Measurements from ENCODE around the gene FBXO4.
"Not testable (repeated sequence)": the region's sequence is repeated elsewhere in the genome, so short reads cannot be mapped to it uniquely, and the experiment has no call there.

Gene FBXO4

DNA sequence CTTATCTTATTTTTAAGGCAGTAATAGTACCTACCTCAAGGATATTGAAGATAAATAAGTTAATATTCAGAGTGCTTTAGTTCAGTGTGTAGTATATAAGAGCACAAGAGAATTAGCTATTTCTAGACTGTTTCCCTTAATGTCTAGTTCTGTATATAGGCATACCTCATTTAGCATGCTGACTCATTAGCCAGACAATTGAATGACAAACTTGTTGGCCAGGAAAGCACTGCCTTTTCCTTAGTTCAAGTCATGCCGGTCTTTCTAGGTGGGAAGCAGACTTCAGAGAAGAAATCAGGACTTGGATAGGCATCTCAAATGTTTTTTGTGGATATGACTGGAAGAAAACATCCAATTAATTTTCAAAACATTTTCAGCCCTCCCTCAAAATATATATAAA, 3.2 kb upstream of the FBXO4 start:
- in situ Hi-C loops (cut with HindIII; ENCODE audit: low sequenced_read_pairs): no loop called here

DNA sequence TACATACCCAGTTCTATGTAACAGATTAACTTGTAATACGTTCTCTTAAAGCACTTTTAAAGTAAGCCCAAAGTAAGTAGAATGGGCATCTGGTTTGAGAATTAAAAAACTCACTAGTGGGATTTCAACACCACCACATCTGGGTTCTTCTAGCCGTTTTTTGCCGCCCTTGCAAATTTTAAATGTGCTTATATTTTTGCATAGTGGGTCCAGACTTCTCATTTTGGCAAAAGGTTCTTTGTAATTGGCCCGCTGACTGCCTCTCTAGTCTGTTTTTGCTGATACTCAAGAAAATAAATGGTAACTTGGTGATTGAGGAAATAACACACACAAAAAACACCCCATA, 582 bp upstream of the FBXO4 start:
- in situ Hi-C loops (cut with HindIII; ENCODE audit: low sequenced_read_pairs): no loop called here

DNA sequence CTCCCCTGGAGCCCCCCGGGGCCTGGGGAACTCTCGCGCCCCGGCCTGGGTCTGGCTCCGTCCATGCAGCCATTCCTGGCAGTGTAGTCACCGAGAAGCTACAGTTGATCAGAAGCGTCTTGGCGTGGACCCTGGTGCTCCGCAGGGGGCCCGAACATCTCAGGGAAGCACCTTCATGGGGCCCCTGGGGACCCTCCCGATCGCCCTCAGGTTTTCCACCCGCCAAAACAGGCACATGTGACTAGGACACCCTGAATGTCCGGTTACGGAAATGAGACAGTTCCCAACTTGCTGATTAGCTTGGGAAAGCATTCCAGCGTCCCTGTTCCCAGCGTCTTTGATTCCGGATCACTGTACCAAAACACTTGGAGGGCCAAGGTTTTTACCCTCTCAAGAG, 472 bp downstream of the FBXO4 start:
- in situ Hi-C loops (cut with HindIII; ENCODE audit: low sequenced_read_pairs): no loop called here

DNA sequence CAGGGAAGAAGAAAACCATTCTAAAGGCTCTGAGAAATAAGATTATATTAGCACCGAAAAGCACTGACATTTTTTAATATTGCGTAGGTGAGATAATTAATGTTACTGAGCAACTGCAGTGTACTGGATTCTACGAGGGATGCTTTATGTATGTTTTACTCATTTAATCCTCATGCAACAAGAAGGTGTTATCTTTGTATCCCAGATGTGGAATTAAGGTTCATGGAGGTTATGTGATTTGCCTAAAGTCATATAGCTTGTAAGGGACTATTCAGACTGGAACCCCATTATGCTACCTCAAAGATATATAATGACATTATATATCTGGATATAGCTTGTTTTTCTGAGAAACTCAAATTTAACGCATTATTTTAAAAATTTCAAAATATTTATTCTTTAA, 2.5 kb downstream of the FBXO4 start:
- in situ Hi-C loops (cut with HindIII; ENCODE audit: low sequenced_read_pairs): no loop called here

DNA sequence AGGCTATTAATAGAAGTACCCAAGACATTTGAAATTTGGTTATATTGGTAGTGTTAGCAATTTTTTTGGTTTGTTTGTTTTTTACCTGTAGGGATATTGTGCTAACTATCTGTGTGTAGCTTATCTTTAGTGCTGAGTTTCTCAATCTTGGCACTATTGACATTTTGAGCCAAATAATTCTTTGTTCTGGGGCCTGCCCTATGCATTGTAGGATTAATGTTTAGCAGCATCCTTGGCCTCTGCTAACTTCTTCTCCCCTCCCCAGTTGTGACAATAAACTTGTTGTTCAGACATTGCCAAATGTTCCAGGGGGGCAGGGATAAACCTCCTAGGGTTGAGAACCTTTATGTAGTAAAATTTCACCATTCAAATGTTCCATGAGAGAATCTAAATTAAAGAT, 4.0 kb downstream of the FBXO4 start:
- in situ Hi-C loops (cut with HindIII; ENCODE audit: low sequenced_read_pairs): no loop called here

DNA sequence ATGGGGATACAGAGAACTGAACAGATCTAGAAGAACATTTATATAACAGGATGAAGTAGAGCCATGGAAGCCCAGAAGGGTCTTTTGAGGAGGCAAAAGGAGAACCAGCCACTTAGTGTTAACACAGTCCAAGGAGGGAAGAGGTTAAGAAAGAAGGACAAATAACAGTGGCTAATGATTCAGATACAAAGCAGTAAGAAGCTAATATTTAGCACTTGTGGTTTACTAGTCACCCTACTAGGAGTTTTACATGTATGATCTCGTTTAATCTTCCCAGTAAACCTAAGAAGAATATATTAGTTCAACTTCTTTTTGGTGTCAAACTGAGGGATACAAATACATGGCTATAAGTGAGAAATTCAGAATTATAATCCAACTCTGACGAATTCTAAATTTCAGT, 7.7 kb downstream of the FBXO4 start:
- in situ Hi-C loops (cut with HindIII; ENCODE audit: low sequenced_read_pairs): no loop called here

DNA sequence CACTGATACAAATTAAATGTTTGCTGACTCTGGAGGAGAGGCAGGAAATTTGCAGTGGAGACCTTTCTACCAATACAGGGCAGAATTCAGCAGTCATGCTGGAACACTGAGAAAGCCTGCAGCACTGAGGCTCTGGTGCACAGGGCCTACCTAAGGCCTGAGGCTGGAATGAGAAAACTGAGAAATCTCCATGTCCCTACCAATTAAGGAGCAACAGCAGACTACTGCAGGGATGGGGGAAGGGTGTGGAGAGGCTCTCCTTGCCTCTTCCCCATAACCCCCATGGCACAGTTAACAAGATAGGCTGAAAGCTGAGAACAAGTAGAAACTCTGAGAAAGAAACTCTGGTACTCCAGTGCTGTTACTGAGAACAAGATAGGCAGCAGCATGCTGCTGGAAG, 10.5 kb downstream of the FBXO4 start:
- in situ Hi-C loops (cut with HindIII; ENCODE audit: low sequenced_read_pairs): no loop called here

DNA sequence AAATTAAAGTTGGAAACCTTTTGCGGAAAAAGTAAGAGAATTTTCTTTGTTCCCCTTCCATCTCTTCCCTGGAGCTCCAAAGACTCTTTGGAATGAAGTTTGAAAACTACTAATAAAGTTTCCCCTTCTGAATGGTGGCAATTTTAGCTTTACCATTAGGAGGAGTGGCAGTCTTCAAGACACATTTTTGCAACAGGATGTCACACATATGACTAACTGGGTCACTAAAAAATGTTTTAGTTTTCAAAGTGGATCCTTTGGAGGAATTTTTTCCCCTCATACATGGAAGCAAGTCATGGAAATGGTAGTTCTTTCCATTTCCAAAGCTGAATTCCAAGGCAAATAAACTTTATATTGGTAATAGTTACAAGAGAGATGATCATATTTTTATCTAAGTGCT, 15.6 kb downstream of the FBXO4 start:
- in situ Hi-C loops (cut with HindIII; ENCODE audit: low sequenced_read_pairs): no loop called here

DNA sequence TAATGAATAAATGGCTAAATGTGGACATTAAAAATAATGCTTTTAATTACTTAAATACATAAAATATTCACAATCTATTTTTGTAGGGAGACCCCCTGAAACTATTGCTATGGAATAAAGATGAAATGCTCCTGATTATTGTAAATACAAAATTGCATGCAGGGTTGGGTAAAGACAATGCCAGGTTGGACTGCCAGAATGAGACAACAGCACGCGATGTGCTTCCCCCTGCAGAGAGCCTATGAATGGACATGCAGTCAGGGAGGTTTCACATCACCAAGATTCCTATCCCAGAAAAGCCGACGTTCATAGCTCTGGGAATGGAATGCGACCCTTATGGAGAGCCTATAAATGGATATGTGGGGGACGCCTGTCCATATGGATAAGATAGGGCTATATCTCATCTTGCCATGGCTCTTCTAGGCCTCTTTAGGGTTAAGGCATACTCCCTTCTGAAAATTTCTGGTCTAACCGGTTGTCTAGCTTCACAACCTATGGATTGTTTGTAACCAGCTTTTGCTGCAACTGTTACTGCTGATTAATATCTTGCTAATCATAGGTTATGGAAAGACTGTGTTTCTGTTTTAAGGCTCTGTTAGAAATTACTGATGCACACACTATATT, 20.4 kb downstream of the FBXO4 start:
- in situ Hi-C loops (cut with HindIII; ENCODE audit: low sequenced_read_pairs): not testable (repeated sequence)

DNA sequence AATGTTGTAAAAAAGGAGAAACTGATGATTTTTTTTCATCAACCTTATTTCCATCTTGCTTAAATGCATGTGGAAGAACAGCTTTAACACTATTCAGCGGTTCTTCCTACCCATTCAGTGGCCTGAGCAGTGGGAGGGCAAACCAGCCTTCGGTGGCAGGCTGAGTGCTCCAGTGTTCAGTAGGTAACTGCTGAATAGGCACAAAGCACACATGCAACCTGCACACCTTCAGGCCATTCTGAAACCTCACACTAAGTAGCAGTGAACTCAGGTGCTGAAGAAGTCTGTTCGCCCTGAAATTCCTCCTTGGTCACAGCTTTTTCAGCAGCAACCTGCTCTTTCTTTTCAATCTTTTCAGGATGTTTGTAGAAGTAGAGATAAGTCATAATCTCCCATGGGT, 26.1 kb downstream of the FBXO4 start:
- in situ Hi-C loops (cut with HindIII; ENCODE audit: low sequenced_read_pairs): no loop called here

DNA sequence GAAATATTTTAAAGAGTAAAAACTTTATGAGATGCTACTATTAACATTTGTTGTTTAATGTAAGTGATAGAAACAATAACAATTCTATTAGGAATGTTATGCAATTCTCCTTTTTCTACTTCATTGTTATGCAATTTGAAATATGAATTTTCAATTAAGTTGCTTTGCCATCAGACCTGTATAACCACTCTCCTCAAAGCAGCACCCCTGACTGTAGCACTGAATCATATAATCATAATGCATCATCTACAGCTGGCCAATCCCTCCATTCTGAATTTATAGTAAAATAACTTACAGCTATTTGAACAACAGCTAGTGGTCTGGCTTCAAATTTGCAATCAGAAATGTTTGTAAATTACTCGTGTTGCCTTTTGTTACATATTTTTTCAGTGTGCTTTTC, 29.2 kb downstream of the FBXO4 start:
- in situ Hi-C loops (cut with HindIII; ENCODE audit: low sequenced_read_pairs): no loop called here

DNA sequence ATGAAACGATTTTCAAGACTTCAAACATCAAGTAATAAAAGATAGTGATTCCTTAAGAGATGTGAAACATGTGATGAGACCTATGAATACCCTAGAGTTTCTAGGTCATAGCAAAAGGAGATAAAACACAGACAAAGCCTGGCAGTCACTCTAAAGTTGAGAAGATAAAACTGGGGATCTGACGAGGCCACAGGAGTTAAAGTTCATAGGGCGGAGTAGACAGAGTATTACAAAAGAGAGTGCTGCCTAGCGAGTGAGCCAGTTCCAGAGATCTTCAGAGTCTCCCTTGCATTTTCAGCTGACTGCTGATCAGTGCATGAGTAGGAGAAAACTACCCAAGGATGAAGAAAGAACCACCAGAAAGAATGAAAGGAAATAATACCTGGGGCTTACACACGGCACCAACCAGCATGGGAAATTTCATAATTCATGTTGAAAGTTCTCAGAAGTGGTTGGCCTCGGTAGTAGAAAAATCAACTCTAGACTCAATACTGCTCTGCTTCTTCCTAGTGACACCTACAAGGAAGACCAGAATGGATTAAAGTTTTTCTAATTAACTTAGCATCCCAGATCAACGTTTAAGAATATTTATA, 30.4 kb downstream of the FBXO4 start:
- in situ Hi-C loops (cut with HindIII; ENCODE audit: low sequenced_read_pairs): no loop called here

DNA sequence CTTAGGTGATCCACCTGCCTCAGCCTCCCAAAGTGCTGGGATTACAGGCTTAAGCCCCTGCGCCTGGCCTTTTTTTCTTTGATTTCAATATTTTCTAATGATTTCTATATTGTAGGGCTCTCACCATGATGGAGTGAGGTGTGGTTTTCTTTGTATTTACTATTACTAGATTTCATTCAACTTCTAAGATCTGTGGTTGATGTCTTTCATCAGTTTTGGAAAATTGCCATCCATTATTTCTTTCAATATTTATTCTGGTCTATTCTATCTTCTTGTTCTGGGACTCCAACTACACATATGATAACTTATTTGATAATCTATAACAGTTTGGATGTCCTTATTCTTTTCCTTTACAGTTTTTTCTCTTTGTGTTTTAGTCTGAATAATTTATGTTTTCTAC, 31.9 kb downstream of the FBXO4 start:
- in situ Hi-C loops (cut with HindIII; ENCODE audit: low sequenced_read_pairs): no loop called here

DNA sequence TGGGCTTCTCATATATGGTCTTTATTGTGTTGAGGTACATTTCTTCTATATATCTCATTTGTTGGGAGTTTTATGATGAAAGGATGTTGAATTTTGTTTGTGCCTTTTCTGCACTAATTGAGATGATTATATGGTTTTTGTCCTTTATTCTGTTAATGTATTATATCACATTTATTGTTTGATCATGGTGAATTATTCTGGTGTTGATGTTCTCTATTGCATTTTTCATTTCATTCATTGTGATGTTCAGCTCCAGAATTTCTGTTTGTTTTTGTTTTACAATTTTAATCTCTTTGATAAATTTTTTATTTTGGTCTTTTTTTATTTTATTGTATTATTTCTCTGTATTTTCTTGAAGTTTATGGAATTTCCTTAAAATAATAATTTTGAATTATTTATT, 35.4 kb downstream of the FBXO4 start:
- in situ Hi-C loops (cut with HindIII; ENCODE audit: low sequenced_read_pairs): no loop called here

DNA sequence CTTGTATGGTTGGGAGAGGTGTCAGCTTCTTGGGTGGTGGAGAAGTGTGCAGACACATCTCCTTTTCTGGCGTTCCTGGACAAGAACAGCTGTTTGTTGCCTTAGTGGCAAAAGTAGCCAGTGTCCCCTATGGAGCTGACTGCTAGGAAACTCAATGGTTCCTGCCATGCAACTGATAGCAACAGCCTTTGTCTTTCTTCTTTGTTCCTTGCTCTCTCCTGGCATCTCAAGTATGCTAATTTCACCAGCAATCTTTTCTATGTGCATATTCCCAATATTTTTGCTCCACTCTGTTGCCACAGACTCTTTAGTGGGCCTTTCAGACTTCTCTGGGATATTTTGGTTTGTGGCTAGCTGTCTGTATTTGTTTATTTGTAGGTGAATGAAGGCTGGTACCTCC, 36.7 kb downstream of the FBXO4 start:
- in situ Hi-C loops (cut with HindIII; ENCODE audit: low sequenced_read_pairs): no loop called here

DNA sequence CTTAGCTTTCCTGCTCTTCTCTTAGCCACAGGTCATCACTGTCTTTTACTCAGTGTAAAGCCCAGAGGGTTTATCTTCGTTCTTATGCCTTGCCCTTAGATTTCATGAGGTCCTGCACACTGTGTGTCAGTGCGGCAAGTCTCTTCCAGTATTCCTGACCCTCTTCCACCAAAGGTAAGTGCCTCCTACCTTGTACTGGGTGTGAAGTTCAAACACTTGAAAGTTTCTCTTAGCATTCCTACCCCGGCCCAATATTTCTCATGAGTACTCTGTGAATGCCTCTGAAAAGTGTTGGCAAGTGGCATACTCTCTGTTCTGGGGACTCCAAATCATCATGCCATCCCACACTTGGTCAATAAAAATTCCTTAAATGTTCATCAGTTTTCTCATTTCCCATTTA, 37.4 kb downstream of the FBXO4 start:
- in situ Hi-C loops (cut with HindIII; ENCODE audit: low sequenced_read_pairs): no loop called here

DNA sequence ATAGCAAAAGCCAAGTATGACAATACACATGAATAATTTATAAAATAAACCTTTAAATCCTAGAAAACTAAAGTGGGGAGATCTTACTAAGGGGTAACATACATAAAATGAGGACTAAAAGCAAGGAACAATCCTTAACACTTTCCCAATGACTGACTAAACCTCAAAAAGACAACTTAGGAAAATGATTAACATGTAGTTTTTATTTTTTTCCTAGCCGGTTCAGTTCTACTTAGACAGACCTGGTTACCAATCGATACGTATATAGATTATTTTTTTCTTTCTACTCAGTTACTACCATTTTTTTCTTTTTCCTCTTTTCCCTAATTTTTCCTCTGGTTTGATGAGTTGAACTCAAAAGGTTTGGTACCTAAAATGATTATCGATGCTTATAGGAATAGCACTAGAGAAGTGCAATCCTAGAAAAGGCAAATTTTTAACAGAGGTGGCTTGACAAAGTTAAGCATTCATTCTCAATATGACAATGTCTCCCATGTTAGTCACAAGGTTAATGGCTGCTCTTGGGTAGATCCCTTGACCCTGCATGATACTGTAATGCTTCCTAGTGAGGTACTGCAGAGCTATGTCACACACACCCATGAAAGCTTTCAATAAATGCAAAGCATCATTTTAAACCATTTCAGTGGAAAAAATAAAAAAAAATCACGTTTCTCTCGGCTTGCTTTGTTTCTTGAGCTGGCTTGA, 41.5 kb downstream of the FBXO4 start:
- in situ Hi-C loops (cut with HindIII; ENCODE audit: low sequenced_read_pairs): no loop called here

DNA sequence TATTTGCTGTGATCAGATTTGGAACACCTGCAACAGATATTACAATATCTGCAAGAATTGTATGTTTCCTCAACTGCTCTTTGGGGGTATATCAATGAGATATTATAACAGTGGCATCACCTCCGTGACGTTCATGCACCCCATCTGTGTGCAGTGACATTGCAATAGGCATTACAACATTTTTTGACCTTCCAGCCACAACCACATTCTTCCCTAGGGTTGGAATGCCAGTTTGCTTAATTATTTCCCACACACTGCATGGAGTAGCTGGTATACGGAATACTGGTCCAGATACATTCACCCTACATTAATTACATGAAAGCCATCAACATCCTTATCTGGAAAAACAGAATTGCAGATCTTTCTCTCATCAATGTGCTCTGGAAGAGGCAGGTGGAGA, 42.3 kb downstream of the FBXO4 start:
- in situ Hi-C loops (cut with HindIII; ENCODE audit: low sequenced_read_pairs): no loop called here

DNA sequence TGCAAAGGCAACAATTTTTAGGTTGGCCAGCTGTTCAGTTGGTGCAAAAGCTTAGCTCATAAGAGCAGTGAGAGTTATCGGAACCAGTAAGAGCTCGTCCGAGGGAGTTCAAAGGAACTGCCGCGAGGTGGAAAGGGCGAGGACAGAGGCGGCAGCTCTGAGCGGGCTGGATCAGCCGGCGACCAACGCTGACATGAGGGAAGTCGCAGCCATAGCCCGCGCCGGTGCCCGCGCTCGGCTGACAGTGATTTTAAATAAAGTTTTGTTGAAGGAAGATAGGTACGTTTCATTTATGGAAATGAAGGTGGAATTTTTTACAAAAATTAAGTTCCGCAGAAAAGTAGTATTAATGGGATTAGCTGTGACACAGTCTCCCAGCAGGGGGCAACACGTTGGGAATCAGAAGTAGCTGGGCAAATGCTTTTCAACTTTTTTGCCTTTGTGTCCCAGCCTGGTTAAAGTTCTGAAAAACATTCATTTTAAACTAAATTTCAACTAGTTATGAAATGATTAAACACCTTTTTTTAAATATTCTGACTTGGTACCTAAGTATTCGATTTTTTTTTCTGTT, 43.2 kb downstream of the FBXO4 start:
- in situ Hi-C loops (cut with HindIII; ENCODE audit: low sequenced_read_pairs): no loop called here

DNA sequence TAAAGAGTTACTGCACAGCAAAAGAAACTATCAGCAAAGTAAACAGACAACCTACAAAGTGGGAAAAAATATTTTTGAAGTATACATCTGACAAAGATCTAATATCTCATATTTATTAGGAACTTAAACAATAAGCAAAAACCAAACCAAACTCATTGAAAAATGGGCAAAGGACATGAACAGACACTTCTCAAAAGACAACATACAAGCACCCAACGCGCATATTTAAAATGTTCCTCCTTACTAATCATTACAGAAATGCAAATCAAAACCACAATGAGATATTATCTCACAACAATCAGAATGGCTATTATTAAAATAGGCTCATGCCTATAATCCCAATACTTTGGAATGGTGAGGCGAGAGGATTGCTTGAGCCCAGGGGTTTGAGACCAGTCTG, 48.0 kb downstream of the FBXO4 start:
- in situ Hi-C loops (cut with HindIII; ENCODE audit: low sequenced_read_pairs): no loop called here

DNA sequence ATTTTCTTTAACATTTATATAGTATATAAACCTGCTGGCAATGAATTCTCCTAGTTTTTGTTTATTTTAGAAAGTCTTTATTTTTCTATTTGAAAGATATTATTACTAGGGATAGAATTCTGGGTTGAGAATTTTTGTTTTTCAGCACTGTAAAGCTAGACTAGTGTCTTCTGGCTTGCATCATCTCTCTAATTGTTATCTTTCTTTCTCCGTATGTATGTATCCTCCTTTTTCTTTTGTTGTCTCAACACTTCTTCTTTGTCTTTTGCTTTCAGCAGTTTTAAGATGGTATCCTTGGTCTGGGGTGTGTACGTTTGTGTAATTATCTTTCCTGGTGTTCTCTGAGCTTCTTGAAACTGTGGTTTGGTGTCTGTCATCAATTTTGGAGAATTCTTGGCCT, 48.8 kb downstream of the FBXO4 start:
- in situ Hi-C loops (cut with HindIII; ENCODE audit: low sequenced_read_pairs): no loop called here

DNA sequence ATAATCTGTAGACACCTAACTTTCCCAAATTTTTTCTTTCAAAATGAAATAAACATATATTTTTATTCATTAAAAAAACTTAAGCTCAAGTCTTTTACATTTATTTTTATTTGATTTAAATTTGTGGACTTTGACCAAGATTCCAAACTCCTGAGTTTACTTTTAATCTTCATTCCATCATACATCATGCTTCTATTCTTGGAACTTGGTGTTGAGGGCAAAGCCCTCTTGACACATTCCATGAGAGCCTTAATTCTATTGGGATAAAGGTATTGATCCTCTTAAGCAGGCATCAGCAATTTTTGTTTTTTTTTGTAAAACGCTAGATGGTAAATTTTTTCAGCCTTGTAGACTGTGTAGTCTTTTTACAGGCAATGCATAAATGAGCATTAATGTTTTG, 53.6 kb downstream of the FBXO4 start:
- in situ Hi-C loops (cut with HindIII; ENCODE audit: low sequenced_read_pairs): no loop called here
